ENCODE measurements around the gene FBLN2.

The FBLN2 gene

DNA sequence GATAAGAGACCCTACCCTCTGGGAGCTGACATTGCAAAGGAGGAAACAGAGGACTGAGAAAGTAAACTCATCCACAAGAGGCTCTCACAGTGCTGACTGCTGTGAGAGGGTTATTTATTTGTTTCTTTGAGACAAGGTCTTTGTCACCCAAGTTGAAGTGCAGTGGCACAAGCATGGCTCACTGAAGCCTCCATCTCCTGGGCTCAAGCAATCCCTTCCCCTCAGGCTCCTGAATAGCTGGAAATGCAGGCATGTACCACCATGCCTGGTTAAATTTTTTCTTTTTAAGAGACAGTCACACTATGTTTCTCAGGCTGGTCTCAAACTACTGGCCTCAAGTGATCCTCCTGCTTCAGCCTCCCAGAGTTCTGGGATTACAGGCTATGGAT lies 52.8 kb downstream of the FBLN2 start:
- no peak overlapping the region for H3K27ac ChIP-seq

DNA sequence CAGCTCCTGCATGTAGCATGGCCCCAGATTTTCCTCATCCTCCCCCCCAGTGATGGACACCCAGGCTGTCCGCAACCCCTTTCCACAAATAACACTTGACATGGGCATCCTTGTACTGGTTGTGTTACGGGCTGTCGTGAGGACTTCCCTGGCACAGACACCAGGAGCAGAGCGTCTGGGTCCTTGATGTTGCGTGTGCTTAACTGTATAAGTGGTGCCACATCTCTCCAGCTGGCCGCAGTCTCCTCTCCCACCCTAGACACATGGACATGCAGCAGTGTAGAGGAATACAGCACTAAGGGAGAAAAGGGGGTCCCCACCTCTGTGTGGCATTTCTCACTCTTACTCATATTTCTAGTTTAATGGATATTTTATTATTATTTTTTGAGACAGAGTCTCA lies 56.6 kb downstream of the FBLN2 start:
- TF ChIP-seq, protein P1, sequence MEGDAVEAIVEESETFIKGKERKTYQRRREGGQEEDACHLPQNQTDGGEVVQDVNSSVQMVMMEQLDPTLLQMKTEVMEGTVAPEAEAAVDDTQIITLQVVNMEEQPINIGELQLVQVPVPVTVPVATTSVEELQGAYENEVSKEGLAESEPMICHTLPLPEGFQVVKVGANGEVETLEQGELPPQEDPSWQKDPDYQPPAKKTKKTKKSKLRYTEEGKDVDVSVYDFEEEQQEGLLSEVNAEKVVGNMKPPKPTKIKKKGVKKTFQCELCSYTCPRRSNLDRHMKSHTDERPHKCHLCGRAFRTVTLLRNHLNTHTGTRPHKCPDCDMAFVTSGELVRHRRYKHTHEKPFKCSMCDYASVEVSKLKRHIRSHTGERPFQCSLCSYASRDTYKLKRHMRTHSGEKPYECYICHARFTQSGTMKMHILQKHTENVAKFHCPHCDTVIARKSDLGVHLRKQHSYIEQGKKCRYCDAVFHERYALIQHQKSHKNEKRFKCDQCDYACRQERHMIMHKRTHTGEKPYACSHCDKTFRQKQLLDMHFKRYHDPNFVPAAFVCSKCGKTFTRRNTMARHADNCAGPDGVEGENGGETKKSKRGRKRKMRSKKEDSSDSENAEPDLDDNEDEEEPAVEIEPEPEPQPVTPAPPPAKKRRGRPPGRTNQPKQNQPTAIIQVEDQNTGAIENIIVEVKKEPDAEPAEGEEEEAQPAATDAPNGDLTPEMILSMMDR (conservative IDR thresholded peaks at IDR 0.05) = no peak
- H3K27ac ChIP-seq = no peak overlapping the region

More for the DNA sequence above, 52.8 kb downstream of the FBLN2 start:
- TF ChIP-seq, protein P1 (conservative IDR thresholded peaks at IDR 0.05) = no peak

DNA sequence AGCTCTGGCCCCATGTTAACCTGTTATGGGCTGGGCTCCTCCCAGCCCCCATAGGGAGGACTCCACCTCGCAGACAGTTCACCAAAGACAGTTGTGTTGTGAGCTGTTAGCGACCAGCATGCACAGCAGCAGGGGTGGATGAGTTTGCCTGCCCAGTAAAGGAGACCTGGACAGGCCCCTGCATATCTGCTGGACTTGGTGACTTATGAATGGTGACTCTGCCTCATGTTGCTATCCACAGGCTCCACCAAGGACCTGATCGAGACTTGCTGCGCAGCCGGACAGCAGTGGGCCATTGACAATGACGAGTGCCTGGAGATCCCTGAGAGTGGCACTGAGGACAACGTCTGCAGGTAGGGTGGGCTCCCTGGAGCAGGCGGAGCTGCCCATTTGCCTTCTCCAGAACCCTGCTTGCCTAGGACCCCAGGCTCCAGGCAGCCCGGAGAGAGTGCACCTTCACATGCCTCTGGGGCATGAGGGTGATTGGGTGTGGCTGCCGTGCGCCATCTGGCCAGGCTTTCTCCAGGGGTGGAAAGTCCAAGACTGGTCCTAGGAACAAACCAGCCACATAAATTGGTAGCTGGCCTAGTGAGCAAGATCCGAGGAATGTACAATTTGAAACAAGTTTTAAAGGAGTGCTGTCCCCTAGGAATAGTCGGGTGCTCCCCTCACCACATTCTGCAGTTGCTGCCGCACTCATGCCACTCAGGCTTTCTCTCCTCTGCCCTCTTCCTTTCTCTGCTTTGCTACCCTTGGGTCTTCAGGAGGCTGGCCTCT lies 59.1 kb downstream of the FBLN2 start:
- no peak overlapping the region for H3K27ac ChIP-seq
- TF ChIP-seq, protein P1 (conservative IDR thresholded peaks at IDR 0.05) = no peak

DNA sequence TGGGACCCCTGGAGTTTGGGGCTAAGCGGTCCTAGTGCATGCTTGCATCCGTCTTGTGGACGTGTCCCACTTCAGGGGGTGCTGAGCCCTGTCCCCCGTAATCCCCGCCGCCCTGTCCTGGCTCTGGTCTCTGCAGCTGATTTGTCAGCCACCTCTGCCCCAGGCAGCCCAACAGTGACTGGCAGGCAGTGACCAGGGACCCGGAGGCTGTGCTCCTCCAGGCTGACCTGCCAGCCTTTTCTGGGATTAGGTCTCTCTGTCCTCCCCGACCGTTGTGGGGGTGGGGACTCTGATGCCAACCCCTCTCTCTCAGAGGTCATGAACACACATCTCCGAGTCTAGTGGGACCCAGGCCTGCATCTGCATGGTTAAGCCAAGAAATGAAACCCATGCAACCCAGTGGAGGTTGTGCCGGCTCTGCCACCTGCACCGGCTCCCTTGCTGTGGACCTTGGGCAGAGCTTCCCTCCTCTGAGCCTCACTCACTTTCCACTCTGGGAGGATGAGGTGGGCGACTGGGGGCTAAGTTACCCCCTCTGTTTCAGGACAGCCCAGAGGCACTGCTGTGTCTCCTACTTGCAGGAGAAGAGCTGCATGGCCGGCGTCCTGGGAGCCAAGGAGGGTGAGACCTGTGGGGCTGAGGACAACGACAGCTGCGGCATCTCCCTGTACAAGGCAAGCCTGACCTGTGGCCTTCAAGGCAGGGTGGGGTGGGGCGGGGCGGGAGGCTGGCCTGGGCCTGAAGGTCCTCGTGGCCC lies 60.2 kb downstream of the FBLN2 start:
- no peak overlapping the region for H3K27ac ChIP-seq
- TF ChIP-seq, protein P1 (conservative IDR thresholded peaks at IDR 0.05) = no peak

DNA sequence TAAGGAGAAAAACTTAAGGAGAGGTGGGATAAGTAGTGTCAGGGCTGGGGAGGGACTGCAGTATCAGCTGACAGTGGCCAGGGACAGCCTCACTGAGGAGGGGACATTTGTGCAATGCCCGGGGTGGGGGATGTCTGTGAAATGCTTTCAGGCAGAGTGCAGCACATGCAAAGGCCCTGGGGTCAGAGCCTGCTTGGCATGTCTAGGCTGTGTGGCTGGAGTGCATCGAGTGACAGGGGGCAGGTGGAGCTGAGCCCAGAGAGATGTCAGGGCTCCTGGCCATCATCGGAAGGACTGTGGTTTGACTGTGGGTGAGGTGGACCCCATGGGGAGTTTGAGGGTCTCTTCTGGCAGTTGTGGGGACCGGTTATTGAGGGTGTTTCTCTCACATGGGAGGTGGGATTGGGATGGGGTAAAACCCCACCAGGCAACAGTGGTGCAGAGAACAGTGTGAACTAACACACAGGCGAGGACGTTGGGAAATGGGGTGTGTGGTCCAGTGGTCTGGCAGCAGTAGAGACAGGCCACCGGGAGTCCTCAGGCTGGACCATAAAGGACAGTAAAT lies 61.2 kb downstream of the FBLN2 start:
- TF ChIP-seq, protein P1 (conservative IDR thresholded peaks at IDR 0.05) = no peak
- H3K27ac ChIP-seq = no peak overlapping the region

DNA sequence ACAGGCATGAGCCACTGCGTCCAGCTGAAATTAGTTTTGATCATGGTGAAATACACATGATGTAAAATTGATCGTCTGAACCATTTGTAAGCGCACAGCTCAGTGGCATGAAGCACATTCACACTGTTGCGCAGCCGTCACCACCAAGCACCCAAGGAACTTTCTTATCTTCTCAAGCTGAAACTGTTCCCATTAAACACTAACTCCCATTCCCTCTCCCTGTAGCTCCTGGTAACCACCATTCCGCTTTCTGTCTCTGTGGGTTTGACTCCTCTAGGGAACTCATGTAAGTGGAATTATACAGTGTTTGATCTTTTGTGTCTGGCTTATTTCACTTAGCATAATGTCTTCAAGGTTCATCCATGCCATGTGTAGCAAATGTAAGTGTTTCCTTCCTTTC lies 62.3 kb downstream of the FBLN2 start:
- TF ChIP-seq, protein P1 (conservative IDR thresholded peaks at IDR 0.05) = no peak

DNA sequence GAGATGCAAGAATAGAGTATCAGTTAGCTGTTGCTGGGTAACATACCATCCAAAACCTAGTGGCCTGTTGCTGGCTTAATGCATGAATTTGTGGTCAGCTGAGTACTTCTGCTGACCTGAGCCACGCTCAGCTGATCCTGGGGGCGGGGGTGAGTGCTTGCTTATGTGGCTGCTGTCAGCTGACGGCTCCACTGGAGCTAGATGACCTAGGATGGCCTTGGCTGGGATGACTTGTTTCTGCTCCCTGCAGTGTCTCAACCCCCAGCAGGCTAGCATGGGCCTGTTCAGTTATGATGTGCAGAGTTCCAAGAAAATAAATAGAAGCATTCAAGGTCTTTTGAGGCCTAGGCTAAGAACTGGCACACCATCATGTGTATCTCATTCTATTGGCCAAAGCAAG lies 63.9 kb downstream of the FBLN2 start:
- H3K27ac ChIP-seq = no peak overlapping the region
- TF ChIP-seq, protein P1 (conservative IDR thresholded peaks at IDR 0.05) = no peak

More for the DNA sequence above, 62.3 kb downstream of the FBLN2 start:
- H3K27ac ChIP-seq = no peak overlapping the region

Measured in VCaP (cell line).